GM19023 (cell line): ENCODE results near the gene CDSN.

Source experiments
- ATAC-seq: cut with Tn5 transposase; IDR thresholded peaks from one replicate; pipeline ENCODE4 v1.9.1; 2021; ENCODE audit warnings: mild to moderate bottlenecking, moderate library complexity; ENCODE audit not compliant: unreplicated experiment

CDSN gene

DNA sequence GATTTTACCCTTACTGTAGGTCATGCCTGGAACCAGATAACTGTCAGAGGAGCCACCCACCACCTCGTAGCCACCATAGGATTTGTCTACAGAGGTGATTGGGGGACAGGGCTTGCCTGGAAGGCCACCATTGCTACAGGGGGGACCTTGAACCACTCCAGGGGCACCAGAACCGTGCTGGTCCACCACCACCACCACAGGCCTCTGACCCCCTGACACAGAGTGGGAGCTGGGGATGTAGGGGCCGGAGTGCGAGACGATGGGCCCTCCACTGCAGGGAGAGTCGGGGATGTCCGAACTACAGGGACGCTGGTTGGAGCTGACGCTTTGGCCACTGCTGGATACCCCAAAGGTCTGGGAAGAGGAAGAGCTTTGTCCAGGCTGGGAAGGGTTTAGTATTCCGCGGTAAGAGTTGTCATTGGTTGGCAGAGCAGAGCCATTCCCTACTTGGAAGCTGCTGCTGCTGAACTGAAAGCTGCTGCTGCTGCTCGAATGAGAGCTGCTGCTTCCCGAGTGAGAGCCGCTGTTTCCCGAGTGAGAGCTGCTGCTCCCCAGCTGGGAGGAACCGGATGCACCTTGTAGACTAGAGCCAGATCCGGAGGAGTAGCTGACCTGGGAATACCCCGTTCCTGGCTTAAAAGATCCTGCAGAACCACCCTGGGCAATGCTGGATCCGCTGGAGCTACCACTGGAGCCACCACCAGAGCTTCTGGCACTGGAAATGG lies 3.4 kb downstream of the CDSN start:
- ATAC-seq: no peak

DNA sequence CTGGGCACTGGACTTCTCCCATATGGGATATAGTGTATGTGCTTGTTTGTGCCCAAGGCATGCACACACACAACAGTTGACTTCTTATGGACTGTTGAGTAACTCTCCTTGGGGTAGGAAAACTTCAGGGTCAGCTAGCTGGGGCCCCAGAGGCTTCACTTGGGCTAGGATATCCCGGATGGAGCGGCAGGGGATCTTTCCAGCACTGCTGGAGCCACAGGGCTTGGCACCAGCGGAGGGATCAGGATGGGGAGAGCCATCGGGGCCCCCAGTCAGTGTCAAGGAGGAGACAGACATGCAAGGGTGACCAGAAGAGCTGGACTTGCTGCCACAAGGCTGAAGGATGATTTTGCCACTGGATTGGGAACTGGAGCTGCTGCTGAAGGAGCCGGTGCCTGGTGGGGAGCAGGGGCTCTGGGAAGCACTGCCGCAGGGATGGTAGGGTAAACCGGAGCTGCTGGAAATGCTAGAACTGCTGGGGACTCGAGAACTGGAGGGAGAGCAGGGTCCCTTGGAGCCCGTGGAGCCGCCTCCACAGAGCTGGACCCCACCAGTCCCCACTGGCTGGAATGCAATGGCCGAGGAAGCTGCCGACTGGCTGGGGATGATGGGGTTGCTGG lies 4.2 kb downstream of the CDSN start:
- ATAC-seq: no peak

DNA sequence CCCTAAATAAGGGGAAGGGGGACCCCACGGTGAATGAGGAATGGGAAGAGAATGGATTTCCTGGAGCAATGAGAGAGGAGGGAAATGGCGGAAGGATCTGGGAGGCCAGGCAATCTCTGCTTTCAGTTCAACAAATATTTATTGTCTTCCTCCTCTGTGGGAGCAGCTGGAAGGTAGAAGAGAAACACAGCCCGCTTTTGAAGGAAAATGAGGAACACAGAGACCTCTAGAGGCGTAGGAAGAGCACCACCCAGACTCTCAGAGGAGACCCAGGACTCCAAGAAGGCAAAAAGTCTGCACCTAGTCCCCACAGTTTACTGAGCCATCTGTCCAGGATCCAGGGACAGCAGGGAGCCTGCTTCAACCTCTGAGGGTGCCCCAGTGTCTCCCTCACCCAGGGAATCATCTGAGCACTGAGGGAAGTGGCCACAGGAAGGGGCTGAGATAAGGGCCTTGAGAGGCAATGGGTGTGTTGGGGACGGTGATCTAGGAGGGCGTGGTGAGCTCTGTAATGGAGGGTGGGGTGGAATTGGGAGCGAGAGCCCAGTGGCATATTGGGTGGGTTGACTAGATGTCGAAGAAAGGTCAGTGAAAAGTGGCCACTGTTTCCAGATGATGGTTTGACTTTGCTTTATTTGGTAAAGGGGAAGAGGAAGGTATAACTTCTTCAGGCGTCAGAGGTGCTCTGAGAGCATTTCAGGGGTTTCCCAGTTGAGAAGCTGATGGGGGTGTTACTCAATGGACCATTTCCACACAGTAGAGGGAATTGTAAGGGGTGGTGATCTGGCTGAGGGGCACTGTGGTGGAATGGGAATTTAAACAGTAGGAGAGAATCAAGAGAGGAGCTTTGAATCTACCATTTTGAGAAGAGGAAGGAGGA lies 5.0 kb downstream of the CDSN start:
- no peak for ATAC-seq

DNA sequence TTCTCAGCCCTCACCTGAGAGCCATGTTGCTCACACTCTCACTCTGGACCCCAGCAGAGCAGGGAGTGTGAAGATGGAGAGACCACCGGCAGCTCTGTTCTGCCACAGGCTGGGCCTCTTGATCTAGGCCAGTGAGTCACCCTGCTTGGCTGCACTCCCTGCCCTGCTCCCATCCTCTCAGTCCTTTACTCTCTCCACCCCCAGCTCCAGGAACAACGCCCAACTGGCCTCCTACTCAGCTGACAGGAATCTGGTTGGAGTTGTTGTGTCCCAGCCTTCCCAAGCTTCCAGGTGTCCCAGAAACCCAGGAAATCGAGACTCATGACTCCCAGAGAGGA lies 5.7 kb downstream of the CDSN start, which contains the start of gene PSORS1C1:
PSORS1C1 (plus strand) TSS at position 260 of the 338 bp plus-strand sequence. CDS start 14,833 bp downstream, outside the sequence.
- ATAC-seq: no peak

DNA sequence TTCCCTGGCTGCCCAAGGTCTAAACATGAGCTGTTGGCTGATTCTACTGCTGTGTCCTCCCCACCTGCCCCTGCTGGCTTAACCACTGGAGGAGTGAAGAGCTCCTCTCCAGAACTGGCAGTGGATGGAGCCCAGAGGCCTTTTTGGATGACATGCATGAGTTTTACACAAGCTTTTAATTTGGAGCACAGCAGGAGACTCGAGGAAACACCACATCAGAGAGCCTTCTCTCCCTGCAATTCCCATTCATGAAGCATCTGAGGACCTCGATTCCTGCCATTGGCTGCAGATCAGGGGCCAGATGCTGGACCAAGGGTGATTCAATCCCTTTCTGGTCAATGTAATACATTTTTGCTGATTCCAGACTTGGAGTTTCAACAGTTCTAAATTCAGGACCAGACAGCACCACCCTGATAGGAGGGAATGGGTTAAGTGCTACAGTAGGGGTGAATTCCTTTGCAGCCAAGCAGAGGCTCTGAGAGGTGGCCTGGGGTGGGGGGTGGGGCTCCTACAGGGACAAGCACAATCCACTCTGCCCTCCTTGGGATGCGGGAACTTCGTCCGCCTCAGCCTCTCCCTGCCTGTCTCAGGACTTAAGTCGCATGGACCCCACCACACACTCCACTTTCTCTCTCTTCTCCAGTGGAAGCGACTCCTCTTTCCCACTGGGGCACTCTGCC lies 6.2 kb downstream of the CDSN start:
- ATAC-seq: no peak

DNA sequence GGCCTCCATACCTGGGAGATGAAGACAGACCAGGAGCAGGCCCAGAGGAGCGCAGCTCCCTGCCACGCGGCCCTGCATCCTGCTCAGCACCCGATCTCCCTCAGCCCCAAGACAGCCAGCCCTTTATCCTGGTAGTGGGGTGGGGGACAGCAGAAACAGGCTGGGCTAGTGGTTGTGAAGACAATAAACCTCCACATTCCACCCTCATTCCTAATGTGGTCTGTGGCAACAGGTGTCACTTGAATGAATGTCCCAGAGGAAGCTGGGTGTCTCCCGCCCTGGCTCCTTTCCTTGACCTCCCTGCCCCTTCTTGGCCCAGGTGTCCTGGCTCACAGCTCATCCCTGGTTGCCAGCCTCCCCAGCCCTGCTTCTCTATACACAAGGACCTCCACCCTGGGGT lies 7.8 kb downstream of the CDSN start, which contains the start of gene C6orf15:
C6orf15 (minus strand) TSS at position 98 of the 400 bp plus-strand sequence; CDS start at position 78, 20 bp downstream.
- no peak for ATAC-seq

DNA sequence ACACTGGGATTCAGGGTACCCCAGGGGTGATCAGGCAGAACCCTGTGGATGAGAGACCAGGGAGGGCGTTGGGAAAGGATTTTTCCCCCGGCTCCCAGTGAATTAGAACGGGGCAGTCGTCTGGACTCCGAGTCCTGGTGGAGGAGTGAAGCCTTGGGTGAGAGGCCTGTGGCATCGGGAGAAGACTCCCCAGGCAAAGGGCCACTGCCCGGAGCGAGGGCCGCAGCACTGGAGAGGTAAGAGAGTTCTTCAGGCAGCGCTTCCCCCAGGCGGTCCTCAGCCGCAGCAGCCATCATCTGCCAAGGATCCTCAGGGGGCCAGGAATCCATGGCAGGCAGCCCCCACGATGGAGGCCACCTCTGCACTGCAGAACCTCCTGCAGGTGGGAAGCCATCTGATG lies 8.5 kb downstream of the CDSN start:
- ATAC-seq: no peak

DNA sequence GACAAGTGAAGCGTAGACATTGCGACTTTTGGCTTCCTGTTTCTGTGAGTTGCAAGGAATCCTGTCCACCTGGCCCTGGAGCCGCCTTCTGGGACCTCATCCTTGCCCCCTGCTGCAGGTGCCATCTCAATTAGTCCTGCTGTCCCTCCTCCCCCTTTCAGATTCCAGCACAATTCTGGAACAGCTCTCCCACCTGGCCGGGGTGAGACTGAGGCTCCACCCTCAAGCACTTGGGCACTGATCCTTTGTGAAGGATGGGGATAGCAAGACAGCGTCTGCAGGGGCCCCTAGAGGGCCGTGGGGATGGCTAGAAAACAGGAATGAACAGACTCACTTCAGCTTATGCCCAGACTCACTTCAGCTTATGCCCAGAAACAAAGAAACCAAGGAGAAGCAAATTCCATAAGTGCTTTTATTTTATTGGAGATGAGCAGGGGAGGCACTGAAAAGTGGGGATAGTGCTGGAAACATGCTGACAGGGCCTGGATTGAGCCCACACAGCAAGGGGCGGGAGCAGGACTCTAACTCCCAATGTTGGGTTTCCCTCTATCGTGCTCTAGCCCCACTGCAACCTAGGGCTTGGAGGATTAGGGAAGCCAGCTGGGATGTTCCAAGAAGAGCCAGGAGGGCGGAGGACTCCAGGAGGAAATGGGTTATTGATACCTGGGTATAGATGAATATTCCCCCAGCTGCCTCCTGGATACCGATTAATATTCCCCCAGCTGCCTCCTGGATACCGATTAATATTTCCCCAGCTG lies 9.2 kb downstream of the CDSN start:
- ATAC-seq: no peak

DNA sequence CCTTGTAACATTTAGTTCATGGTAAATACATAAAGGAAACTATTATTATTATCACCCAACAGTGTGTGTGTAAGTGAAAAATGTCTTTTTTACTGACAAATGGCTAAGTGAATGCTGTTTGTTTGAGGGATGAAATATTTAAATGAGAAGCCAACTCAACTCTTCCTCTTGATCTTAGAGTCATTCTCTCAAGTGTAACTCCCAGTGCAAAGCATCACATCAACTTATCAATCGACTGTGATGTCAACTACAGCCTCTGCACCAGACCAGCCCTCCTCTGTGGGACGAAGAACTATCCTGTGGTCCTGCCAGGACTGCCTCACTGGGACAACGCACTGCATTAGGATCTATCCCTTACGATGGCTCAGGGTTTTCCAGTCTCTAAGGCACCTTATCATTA lies 13.2 kb downstream of the CDSN start:
- no peak for ATAC-seq

DNA sequence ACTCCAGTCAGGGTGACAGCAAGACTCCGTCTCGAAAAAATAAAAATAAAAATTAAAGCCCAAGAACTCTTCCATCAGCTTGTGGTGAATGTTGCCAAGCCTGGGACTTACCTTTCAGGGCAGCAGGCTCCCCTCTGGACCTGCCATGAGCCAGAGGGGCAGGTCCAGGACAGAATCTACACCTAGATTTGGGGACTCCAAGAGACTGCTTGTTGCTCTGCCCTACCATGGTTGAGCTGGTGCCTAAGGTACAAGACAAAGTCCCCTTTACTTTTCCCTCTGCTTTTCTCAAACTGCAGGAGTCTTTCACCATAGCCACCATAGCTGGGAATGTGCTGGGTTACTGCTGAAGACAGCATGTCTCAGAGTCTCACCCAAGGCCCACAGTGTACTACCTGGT lies 17.1 kb downstream of the CDSN start:
- no peak for ATAC-seq

DNA sequence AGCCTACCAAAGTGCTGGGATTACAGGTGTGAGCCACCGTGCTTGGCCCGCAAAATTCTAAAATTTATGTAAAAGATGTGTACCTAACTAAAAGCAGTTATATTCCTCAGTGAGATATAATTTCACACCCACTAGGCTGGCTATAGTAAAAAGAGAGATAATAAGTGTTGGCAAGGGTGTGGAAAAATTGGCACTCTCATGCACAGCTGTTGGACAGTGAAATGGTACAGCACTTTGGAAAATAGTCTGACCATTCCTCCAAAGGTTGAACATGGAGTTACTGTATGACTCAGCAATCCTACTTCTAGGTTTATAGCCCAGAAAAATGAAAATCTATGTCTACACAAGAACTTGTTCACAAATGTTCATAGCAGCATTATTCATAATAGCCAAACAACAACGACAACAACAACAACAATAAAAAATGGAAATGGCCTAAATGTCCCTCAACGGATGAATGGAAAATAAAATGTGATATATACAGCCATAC lies 21.8 kb downstream of the CDSN start:
- ATAC-seq: no peak

DNA sequence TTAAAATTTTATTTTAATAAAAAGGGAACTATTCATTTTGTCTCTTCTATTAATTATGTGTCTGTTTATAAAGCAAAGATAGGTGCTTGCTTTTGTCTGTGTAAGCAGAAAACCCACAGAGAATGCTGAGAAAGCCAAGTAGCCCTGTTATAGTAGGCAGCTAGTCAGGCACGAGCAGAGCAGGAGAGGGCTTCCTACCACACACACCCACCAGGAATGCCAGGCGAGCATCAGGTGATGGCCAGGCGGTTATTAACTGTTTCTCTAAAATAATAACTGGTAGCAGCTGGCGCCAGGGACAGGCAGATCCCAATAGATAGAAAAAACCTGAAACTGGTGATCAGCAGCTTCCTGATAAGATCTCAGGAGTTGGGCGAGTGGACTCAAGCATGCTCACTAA lies 23.6 kb downstream of the CDSN start:
- ATAC-seq: no peak

DNA sequence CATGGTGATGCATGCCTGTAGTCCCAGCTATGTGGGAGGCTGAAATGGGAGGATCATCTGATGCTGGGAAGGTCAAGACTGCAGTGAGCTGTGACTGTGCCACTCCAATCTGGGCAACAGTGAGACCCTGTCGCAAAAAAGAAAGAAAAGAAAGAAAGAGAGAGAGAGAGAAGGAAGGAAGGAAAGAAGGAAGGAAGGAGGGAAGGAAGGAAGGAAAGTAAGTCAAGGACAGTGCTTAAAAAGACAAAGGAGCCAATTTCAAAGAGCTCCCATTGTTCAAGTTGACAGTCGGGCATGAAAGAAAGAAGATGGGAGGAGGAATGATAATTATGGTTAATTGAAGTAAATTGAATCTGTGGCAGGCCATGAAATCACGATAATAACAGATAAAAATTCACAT lies 24.0 kb downstream of the CDSN start:
- ATAC-seq: no peak

DNA sequence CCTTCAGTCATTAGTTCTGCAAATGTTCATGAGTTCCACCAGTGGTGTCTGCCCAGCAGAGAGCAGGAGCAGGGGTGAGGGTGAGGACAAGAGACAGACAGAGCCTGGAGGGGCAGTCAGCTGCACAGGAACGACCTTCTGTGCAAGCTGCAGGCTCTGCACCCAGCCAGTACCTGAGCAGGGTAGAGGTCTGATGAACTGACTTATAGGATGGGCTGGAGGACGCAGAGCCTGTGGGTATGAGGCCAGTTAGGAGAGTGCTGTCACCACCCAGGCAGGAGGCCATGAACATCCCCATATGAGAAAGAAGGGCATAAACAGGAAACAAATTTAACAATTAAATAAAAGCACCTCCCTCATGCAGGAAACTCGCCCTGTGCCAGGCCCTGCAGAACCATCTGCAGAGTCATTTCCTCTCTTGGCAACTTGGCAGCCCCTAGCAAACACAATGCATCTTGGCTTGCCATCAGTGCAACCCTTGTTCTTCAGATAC lies 25.8 kb downstream of the CDSN start:
- no peak for ATAC-seq

DNA sequence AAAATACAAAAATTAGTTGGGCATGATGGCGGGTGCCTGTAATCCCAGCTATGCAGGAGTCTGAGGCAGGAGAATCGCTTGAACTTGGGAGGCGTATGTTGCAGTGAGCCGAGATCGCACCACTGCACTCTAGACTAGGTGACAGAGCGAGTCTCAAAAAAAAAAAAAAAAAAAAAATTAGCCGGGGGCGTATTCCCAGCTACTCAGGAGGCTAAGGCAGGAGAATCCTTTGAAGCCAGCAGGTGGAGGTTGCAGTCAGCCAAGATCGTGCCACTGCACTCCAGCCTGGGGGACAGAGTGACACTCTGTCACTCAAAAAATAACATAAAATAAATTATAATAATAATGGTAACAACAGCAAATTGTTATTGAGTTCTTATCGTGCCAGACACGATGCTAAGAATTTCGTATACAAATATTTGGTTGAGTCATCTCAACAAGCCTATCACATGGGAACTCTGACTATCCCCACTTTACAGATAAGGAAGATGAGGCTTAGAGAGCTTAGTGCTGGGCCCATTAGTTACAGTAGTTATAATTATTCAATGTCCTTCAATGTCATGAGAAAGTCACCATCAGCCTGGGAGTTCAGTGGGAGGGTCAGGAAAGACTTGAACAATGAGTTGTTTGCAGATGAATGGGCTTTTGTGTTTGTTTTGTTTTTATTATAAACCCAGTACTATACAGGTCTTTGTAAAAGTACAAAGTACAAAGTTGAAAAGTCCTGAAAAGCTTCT lies 27.3 kb downstream of the CDSN start:
- ATAC-seq: no peak

DNA sequence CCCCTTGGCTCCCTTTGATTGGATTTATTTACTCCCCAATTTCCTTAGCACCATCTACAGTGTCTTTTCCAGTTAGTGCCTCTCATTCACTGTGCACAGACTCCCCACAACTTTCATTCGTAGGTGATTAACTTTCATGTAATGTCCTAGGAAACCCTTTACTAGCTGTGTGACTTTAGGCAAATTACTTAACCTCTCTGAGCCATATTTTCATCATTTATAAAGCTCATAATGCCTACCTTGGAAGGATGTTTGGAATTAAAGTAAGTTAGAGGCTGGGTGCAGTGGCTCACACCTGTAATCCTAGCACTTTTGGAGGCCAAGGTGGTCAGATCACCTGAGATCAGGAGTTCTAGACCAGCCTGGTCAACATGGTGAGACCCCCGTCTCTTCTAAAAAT lies 28.0 kb downstream of the CDSN start:
- no peak for ATAC-seq

DNA sequence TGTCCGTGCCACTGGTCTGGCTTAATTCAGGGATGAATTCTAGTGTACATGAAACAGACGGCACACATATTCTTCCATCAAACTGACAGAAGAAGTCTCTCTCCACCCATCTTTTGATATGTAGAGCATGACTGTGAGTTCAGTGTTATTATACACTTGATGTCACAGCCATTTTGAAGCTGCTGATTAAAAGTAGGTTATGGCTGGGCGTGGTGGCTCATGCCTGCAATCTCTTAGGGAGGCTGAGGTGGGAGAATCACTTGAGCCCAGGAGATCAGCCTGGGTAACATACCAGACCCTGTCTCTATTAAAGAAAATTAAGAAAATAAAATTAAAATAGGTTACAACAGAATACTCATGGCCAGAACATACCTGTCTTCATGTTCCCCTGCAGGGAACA lies 28.6 kb downstream of the CDSN start:
- no peak for ATAC-seq

DNA sequence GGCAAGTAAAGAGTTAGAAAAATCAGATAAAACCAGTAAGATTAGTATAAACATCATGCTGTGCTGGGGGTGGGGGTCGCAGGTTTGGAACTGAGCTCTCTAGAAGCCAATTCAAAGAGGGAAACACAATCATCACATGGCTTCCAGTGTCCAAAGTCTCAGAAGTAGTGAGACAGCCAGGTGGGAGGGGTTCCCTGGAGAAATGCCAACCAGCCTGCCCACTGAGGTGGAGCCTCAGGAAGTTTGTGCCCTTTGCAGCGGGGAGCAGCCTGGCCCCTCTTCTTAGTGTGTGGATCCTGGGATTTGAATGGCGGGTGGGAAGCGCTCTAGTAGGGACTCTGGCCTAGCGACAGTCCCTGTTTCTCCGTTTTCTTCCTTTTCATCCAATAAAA lies 29.3 kb downstream of the CDSN start:
- ATAC-seq: no peak

DNA sequence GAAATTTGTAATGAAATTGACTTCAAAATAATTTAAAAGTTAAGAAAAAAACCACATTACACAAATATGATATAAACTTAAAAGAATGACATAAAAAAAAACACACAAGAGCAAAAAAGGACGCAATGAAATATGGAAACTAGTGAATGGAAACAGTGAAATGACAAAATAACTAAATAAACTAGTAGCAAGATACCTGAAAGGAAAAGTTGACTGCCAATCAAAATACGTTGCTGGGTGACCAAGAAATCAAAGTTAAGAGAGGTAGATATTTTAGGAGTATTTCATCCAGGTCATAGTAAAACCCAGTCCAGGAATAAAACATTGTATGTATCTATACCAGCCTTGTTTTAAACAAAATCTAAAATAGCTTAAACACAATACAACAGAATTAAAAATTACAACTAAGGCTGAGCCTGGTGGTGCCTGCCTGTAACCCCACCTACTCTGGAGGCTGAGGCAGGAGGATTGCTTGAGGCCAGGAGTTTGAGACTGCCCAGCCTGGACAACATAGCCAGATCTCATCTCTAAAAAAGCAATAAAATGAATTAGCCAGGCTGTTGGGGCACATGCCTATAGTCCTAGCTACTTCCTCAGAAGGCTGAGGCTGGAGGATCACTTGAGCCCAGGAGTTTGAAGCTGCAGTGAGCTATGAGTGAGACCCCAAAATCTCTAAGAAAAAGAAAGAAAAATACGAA lies 29.8 kb downstream of the CDSN start:
- no peak for ATAC-seq
